Breast epithelium (tissue), 3 donors: Measurements from ENCODE around the gene SPNS3.

ENCODE experiments used
- POLR2A ChIP-seq: fragments of 450-650 bp; IDR thresholded peaks from one replicate; pipeline ENCODE4 v1.6.1; 2016; ENCODE audit warnings: antibody characterized with exemption, mild to moderate bottlenecking, moderate library complexity
- POLR2AphosphoS5 ChIP-seq, 3 donors: sonication (generic); formaldehyde crosslinking; IDR thresholded peaks; one replicate each; pipeline ENCODE4 v1.6.1; 2017; ENCODE audit warnings: antibody characterized with exemption in 3 of 3
- TF ChIP-seq, protein P1 (sequence below), 3 donors: fragments of 450-650 bp; IDR thresholded peaks; one replicate each; pipeline ENCODE4 v1.5.1; 2016 to 2017; ENCODE audit warnings: antibody characterized with exemption in 3 of 3, mild to moderate bottlenecking in 3 of 3, moderate library complexity in 3 of 3

DNA sequence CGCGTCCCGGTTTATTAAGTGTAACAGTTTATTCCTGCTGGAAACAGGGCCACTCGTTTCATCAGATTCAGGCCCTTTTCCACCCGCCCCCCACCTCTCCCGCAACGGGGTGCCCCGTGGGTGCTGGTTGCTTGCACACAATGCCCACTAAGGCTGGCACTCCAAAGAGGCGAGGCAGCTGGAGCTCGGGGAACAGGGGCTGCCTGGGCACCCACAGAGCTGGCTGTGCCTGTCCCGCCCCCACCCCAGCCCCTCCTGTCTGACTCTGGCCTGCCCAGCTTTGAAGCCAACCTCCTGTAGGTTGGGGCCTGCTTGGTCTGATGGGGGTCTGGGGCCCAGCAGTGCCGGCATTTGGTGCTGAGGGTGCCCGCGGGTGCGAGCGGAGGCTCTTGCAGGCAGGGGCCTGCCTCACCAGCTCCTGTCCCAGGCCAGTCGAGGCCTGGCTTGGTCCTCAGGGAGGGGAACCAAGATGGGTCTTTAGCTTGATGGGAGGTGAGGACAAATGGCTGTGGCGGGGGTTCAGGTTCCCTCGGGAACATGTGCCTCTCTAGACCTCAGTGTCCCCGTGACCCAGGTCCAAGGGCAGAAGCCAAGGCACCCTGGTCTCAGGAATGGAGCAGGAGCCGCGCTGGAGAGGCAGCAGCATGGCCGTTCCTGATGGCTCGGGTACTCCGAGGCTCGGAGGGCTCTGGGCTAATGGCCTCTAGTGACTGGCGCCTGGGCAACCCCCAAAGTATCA lies 101.4 kb downstream of the SPNS3 start:
- TF ChIP-seq POLR2AphosphoS5 (IDR thresholded peaks at IDR 0.05) (no peak), POLR2A (no peak)
- TF ChIP-seq, protein P1, sequence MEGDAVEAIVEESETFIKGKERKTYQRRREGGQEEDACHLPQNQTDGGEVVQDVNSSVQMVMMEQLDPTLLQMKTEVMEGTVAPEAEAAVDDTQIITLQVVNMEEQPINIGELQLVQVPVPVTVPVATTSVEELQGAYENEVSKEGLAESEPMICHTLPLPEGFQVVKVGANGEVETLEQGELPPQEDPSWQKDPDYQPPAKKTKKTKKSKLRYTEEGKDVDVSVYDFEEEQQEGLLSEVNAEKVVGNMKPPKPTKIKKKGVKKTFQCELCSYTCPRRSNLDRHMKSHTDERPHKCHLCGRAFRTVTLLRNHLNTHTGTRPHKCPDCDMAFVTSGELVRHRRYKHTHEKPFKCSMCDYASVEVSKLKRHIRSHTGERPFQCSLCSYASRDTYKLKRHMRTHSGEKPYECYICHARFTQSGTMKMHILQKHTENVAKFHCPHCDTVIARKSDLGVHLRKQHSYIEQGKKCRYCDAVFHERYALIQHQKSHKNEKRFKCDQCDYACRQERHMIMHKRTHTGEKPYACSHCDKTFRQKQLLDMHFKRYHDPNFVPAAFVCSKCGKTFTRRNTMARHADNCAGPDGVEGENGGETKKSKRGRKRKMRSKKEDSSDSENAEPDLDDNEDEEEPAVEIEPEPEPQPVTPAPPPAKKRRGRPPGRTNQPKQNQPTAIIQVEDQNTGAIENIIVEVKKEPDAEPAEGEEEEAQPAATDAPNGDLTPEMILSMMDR (IDR thresholded peaks at IDR 0.05) = no peak
